ENCODE results near the gene LHX1. TPM values are rescaled to one million over a fixed set of nuclear protein-coding genes. Genes with fewer than 3 reads are reported as not detected.

LHX1 gene
- total RNA-seq, 1 donor from 2014 or later, result 44.3 TPM

DNA sequence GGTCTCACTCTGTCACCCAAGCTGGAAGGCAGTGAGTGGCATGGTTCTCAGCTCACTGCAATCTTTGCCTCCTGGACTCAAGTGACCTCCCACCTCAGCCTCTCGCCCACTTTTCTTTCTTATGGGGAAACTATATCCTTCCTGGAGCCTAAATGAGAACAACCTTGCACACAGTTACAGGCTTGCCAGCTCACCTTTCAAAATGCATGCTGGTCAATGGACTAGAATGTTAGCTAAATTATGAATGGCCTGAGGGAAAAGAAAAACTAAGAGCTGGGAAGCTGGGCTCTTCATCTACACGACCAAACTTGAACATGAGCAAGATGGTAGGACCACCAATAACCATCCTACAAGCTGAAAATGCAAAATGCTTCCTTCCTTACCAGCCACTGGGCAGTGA is 10.6 kb upstream of the LHX1 start:
- TF ChIP-seq, protein P1, sequence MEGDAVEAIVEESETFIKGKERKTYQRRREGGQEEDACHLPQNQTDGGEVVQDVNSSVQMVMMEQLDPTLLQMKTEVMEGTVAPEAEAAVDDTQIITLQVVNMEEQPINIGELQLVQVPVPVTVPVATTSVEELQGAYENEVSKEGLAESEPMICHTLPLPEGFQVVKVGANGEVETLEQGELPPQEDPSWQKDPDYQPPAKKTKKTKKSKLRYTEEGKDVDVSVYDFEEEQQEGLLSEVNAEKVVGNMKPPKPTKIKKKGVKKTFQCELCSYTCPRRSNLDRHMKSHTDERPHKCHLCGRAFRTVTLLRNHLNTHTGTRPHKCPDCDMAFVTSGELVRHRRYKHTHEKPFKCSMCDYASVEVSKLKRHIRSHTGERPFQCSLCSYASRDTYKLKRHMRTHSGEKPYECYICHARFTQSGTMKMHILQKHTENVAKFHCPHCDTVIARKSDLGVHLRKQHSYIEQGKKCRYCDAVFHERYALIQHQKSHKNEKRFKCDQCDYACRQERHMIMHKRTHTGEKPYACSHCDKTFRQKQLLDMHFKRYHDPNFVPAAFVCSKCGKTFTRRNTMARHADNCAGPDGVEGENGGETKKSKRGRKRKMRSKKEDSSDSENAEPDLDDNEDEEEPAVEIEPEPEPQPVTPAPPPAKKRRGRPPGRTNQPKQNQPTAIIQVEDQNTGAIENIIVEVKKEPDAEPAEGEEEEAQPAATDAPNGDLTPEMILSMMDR (IDR thresholded peaks at IDR 0.05; ENCODE audit: insufficient read depth, low read length, poor library complexity, severe bottlenecking), result no peak
- Histone ChIP-seq H3K27me3 (ENCODE audit: control insufficient read depth, insufficient read depth, low read length) (no peaks in the 10 kb centered on the region), H3K36me3 (ENCODE audit: control insufficient read depth, insufficient read depth, low read length) (no peaks in the 10 kb centered on the region), H3K4me3 (ENCODE audit: low read depth, low read length) (no peak overlapping the region)
- DNase-seq (ENCODE audit: low read depth), result no peak

DNA sequence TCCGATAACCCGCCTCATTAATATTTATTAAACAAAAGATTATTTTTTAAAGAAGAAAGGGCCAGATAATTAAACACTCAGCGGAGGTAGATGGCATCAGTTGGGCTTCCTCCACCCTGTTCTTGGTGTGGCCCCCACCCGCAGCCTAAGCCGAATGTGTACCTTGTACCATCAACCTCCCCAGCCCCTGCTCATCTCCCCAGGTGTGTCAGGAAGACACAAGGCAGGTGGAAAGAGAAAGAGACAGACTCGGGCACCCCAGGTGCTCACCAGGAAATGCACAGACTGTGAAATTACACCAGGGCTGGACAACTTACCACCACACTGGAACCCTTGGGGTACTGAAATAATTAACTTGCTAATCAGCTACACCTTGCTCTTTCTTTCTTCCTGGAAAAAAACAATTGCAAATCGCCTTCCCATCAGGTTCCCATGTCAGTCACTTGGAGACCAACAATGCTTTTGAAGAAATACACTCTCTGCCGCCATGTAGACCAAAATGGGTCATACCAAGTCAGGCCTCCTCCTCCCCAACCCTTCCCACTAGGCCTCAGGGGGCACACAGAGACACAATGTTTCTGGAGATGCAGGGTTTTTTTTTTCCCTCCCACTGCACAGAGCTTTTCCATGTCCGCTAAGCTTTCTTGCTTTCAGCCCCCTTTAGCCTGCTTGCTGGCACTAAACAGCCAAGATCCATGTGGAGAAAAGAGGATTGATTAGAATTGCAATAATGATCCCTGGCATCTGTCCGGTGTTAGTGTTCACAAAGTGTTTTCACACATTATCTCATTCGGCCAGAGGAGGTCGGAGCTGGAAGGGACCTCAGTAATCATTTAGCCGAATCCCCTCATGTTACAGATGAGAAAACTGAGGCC is 8.6 kb upstream of the LHX1 start:
- Histone ChIP-seq H3K4me3 (ENCODE audit: low read depth, low read length) (no peak overlapping the region), H3K27me3 (ENCODE audit: control insufficient read depth, insufficient read depth, low read length) (no peaks in the 10 kb centered on the region), H3K36me3 (ENCODE audit: control insufficient read depth, insufficient read depth, low read length) (no peaks in the 10 kb centered on the region)
- DNase-seq (ENCODE audit: low read depth), result no peak
- TF ChIP-seq, protein P1 (IDR thresholded peaks at IDR 0.05; ENCODE audit: insufficient read depth, low read length, poor library complexity, severe bottlenecking), result no peak

DNA sequence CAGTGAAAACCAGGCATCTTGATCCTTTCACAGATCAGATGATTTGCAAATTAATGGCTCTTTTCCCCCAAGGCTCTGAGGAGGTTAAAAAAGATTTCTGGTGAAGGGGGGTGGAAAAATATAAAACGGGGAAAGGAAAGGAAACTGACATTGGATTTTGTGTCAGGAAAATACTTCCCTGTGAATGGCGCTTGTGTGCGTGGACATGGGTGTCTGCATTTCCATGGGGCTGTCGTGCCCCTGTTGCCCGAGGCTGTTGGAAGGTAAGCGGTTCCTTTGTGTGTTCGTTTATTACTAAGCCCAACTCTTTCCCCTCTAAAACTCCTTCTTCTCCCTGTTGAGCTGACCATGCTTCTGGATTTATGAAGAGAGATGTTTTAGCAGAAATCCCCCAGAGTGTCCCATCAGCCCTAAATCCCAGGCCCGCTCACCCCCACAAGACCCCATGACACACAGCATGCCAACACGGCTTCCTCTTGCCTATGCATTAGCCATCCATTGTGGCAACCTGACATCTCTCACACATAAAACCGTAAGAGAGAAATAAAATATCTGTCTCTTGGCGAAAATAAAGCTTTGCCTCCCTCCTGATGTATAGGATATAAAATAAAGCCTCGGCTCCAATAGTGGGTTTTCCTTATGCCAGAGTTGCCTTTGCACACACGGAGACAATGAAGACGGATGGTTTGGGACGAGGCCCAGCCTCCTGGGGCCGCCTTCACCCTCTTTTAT is 7.3 kb upstream of the LHX1 start:
- no peak for DNase-seq (ENCODE audit: low read depth)
- H3K27me3 ChIP-seq (ENCODE audit: control insufficient read depth, insufficient read depth, low read length), result no peaks in the 10 kb centered on the region
- TF ChIP-seq, protein P1 (IDR thresholded peaks at IDR 0.05; ENCODE audit: insufficient read depth, low read length, poor library complexity, severe bottlenecking), result no peak
- no peak overlapping the region for H3K4me3 ChIP-seq (ENCODE audit: low read depth, low read length)
- no peaks in the 10 kb centered on the region for H3K36me3 ChIP-seq (ENCODE audit: control insufficient read depth, insufficient read depth, low read length)

DNA sequence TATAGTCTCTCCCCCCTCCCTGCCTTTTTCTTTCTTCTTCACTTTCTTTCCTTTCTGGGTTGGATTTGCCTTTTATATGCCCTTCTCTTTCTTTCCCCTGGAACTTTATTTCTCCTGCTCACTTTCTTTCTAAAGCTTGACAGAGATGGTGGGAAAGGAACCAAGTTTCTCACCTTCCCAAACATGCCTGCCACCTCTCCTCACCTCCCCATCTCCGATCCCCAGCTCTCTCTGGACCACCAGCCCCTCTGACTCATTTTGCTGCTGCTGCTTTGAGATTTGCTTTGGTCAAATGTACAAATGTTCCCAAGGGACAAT is 6.7 kb upstream of the LHX1 start:
- Histone ChIP-seq H3K27me3 (ENCODE audit: control insufficient read depth, insufficient read depth, low read length) (no peaks in the 10 kb centered on the region), H3K4me3 (ENCODE audit: low read depth, low read length) (no peak overlapping the region), H3K36me3 (ENCODE audit: control insufficient read depth, insufficient read depth, low read length) (no peaks in the 10 kb centered on the region)
- DNase-seq (ENCODE audit: low read depth), result no peak
- TF ChIP-seq, protein P1 (IDR thresholded peaks at IDR 0.05; ENCODE audit: insufficient read depth, low read length, poor library complexity, severe bottlenecking), result no peak

DNA sequence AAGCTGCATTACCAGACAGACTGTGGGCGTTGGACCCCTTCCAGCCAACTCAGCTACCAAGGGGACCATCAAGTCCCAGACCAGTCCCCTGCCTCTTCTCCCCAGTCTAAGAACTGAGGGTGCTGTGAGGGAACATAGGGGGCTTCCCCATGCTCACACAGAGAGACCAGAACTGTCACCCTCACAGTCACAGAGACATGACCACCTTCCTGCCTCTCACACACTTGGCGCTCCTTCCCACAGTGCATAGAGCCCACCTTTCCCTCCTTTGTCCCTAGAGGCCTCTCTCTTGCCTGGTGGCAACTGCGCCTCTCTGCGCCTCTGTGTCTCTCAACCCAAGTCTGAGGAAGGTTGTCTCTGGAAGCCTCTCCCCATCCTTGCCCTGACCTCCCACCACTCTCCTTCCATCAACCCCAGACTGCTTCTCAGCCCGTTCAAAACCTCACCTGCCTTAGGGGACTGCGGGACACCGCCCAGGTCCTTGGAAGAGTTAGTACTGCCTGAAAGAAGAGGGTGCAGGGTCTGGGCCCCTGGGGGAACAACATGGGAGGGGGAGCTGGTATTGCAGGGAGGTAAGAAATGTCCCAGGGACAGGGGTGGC is 6.1 kb upstream of the LHX1 start:
- no peaks in the 10 kb centered on the region for H3K36me3 ChIP-seq (ENCODE audit: control insufficient read depth, insufficient read depth, low read length)
- no peaks in the 10 kb centered on the region for H3K27me3 ChIP-seq (ENCODE audit: control insufficient read depth, insufficient read depth, low read length)
- H3K4me3 ChIP-seq (ENCODE audit: low read depth, low read length), result no peak overlapping the region
- no peak for DNase-seq (ENCODE audit: low read depth)
- TF ChIP-seq, protein P1 (IDR thresholded peaks at IDR 0.05; ENCODE audit: insufficient read depth, low read length, poor library complexity, severe bottlenecking), result no peak
